Esophagus muscularis mucosa (tissue), 4 donors: ENCODE results near the gene SYCP2. TPM values are rescaled to one million over a fixed set of nuclear protein-coding genes. Genes with fewer than 3 reads are reported as not detected.

Source experiments
- DNase-seq: peaks from one replicate; pipeline ENCODE4 v3.0.0-alpha.2; 2017; ENCODE audit errors: extremely low spot score
- H3K27ac ChIP-seq, 4 donors: fragments of 200-600 bp; sonication (generic); replicated peaks in 1 of 4; 1 replicate in 3 of 4; 2 replicates in 1 of 4; pipeline ENCODE4 v1.5.1; 2016 to 2019; ENCODE audit warnings: mild to moderate bottlenecking in 1 of 4
- H3K27me3 ChIP-seq, 4 donors: fragments of 200-600 bp; sonication (generic); one replicate each; pipeline versions ENCODE4 v1.5.1 to v1.6.0; 2016 to 2019
- H3K36me3 ChIP-seq, 4 donors: fragments of 200-600 bp; sonication (generic); one replicate each; pipeline ENCODE4 v1.5.1; 2016 to 2019
- H3K4me1 ChIP-seq, 4 donors: fragments of 200-600 bp; sonication (generic); one replicate each; pipeline ENCODE4 v1.5.1; 2016 to 2019
- H3K4me3 ChIP-seq, 4 donors: fragments of 200-600 bp; sonication (generic); 1 replicate in 2 of 4; 2 replicates in 2 of 4; pipeline ENCODE4 v1.5.1; 2016 to 2019; ENCODE audit warnings: mild to moderate bottlenecking in 4 of 4, moderate library complexity in 1 of 4
- H3K9me3 ChIP-seq, 4 donors: fragments of 200-600 bp; sonication (generic); 1 replicate in 3 of 4; 2 replicates in 1 of 4; pipeline ENCODE4 v1.5.1; 2016 to 2019
- EP300 ChIP-seq: sonication (generic); formaldehyde crosslinking; IDR thresholded peaks from one replicate; pipeline ENCODE4 v1.6.1; 2017; ENCODE audit warnings: antibody characterized with exemption
- POLR2A ChIP-seq: fragments of 450-650 bp; IDR thresholded peaks from one replicate; pipeline ENCODE4 v1.6.1; 2017; ENCODE audit warnings: antibody characterized with exemption, moderate library complexity, mild to moderate bottlenecking, low read depth
- POLR2AphosphoS5 ChIP-seq, 2 donors: sonication (generic); formaldehyde crosslinking; IDR thresholded peaks; one replicate each; pipeline ENCODE4 v1.6.1; 2017; ENCODE audit warnings: antibody characterized with exemption in 2 of 2
- WGBS: methylation state at CpG from one replicate; pipeline ENCODE4 v1.1.5; 2018; 5-methylcytosine and 5-hydroxymethylcytosine counted together
- intact Hi-C: fragments of 100-400 bp; cut with DNase I; formaldehyde crosslinking; loops from one replicate; pipeline ENCODE4 v1.15.1; 2023
- total RNA-seq, 4 donors: library from RNA; depleted of rRNA; stranded (reverse); fragments of >200 nt; gene quantifications; one replicate each; pipeline versions ENCODE4 v1.1.0 to v1.2.1, GENCODE V29; 2016
- TF ChIP-seq, protein P1 (sequence below), 3 experiments: fragments of 200-600 bp in 2 of 3; fragments of 450-650 bp in 1 of 3; sonication (generic) in 2 of 3; IDR thresholded peaks; one replicate each; pipeline ENCODE4 v1.5.1; 2017 to 2019; ENCODE audit warnings: antibody characterized with exemption in 3 of 3, mild to moderate bottlenecking in 2 of 3, moderate library complexity in 1 of 3

SYCP2 gene
- total RNA-seq, 4 donors from 2014 or later: 0.52 to 3.5 (median 1.0) TPM

DNA sequence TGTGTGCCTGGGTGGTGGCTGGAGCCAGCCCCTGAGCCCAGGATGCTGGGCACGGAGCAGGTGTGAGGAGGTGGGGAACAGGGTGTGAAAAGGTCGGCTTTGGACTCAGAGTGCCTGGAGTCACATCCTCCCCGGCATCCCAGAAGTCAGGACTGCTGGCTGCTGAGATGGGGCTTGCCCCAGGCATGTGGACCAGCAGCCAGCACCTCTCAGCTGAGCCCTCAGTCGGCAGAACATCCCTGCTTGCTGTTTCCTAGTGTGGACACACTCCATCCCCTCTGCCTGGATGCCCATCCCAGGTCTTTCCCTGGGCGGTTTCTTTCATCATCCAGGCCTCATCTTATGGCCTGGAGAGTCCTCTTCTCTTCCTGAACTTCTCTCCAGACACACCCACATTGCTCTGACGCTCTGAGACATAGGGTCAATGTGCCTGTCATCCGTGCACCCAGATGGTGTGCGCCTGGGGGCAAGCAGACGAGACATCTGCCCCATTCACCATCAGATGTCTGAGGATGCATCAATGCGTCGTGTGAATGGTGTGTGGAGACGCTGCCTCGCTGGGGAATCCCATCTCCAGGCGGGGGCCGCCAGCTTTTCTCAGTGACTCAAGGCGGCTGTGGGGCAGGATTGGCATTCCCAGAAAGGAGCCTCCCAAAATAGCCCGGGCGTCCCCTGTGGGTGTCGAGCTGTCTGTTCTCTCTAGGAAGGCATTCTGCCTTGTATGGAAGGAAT lies 104.2 kb downstream of the SYCP2 start:
- no peak for TF ChIP-seq EP300
- TF ChIP-seq, protein P1, sequence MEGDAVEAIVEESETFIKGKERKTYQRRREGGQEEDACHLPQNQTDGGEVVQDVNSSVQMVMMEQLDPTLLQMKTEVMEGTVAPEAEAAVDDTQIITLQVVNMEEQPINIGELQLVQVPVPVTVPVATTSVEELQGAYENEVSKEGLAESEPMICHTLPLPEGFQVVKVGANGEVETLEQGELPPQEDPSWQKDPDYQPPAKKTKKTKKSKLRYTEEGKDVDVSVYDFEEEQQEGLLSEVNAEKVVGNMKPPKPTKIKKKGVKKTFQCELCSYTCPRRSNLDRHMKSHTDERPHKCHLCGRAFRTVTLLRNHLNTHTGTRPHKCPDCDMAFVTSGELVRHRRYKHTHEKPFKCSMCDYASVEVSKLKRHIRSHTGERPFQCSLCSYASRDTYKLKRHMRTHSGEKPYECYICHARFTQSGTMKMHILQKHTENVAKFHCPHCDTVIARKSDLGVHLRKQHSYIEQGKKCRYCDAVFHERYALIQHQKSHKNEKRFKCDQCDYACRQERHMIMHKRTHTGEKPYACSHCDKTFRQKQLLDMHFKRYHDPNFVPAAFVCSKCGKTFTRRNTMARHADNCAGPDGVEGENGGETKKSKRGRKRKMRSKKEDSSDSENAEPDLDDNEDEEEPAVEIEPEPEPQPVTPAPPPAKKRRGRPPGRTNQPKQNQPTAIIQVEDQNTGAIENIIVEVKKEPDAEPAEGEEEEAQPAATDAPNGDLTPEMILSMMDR (IDR thresholded peaks at IDR 0.05): no peak
- TF ChIP-seq POLR2AphosphoS5 (IDR thresholded peaks at IDR 0.05): no peak
- no peak for TF ChIP-seq POLR2A
- 90% methylated on average over 8 of the region's 19 CpGs for WGBS
- Histone ChIP-seq H3K27ac (no peak overlapping the region), H3K4me3 (no peak overlapping the region), H3K27me3 (no peaks in the 10 kb centered on the region), H3K9me3 (no peaks in the 10 kb centered on the region), H3K4me1 (peaks cover 0 to 13% (median 0%) of the 10 kb centered on the region in 4 donors), H3K36me3 (no peaks in the 10 kb centered on the region)
- intact Hi-C loops: no loop called here
- DNase-seq: peak; percentile 90

DNA sequence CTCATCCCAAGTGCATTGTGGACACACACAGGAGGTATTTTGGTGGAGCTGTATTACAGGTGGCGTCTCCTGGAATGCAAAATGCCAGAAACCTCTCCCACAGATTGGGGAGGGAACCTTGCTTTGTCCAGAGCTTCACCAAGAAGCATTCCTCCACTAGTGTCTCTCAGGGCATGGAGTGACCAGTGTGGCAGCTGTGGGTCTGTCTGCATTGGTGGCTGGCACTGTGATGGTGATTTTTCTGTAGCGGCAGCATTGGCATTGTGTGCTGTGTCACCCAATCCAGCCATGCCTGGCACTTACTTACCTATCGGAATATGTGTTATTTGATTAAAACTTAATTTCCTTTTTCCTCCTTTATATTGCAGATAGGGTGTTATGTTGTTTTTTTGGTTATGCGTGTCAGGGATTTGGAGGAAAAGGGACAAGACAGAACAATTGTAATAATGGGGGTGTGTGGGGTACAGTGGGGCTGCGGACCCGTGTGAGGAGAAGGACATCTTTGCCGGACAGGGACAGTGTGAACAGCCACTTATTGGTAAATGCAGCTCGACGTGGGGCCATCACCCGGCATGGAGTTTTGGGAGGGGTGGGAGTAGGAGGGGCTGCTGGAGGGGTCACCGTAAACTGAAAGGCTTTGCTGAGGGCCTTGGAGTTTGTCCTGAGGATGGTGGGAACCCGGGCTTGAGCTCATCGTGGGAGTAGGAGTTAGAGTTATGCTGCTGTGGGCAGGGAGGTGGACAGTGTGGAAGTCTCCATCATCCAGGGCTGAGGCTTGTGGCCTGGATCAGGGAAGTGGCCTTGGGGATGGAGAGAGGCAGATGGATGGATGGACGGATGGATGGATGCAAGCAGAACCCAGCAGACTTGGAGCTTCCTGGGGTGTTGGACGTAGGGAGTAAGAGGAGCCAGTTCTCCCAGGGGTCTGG lies 105.0 kb downstream of the SYCP2 start:
- TF ChIP-seq EP300: no peak
- TF ChIP-seq, protein P1 (IDR thresholded peaks at IDR 0.05): no peak
- no peak for TF ChIP-seq POLR2AphosphoS5 (IDR thresholded peaks at IDR 0.05)
- TF ChIP-seq POLR2A: no peak
- no peaks in the 10 kb centered on the region for H3K36me3 ChIP-seq
- no peak overlapping the region for H3K27ac ChIP-seq
- intact Hi-C loops: no loop called here
- no peak overlapping the region for H3K4me3 ChIP-seq
- H3K27me3 ChIP-seq: no peaks in the 10 kb centered on the region
- peaks cover 6 to 13% (median 7%) of the 10 kb centered on the region in 4 donors for H3K4me1 ChIP-seq
- 93% methylated on average over 15 of the region's 15 CpGs for WGBS
- H3K9me3 ChIP-seq: no peaks in the 10 kb centered on the region
- peak; percentile 85 for DNase-seq

DNA sequence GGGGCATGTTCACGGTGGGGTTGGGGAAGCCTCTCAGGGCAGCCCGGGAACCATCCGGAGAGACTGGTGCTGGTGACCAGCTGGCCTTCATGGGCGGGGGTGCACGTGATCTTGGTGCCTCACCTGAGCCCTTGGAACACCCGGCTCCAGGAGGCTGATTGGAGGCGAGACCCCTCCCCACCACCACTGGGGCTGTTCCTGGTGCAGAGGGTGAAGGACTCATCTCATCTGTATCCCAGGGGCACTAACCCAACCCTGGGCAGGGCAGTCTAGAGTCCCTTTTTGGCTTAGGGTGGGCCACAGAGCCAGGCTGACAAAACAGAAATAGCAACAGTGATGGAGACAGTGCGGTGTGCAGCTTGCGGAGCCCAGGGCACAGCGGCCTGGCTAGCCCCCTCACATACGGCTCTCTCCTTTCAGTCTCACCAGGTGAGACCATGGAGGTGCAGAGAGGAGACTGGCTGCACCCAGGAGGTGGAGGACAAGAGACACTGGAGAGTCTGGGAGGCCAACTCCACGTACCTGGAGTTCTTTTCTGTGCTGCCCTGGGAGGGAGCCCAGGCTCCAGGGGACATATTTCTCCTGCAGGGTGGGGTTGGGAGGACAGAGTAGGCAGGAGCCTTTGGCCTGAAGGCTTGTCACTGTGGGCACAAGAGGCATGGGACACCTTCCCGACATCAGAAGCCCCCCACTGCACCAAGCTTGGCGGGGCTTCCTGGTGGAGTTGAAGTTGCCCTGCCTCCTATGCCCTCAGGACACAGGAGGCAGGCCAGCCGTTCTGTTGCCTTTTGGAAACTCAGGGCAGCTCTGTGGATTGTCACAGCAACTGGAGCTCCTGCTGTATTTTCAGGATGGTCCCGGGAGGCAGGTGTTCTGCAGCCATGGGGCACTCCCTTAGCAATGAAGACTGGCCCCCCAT lies 106.0 kb downstream of the SYCP2 start:
- no peak overlapping the region for H3K27ac ChIP-seq
- TF ChIP-seq EP300 (no peak), POLR2AphosphoS5 (IDR thresholded peaks at IDR 0.05) (no peak), POLR2A (no peak)
- TF ChIP-seq, protein P1 (IDR thresholded peaks at IDR 0.05): no peak
- no peak overlapping the region for H3K4me3 ChIP-seq
- H3K36me3 ChIP-seq: no peaks in the 10 kb centered on the region
- H3K4me1 ChIP-seq: peaks cover 11 to 13% (median 12%) of the 10 kb centered on the region in 4 donors
- no peaks in the 10 kb centered on the region for H3K9me3 ChIP-seq
- WGBS: 73% methylated on average over 12 of the region's 16 CpGs
- intact Hi-C loops: no loop called here
- no peaks in the 10 kb centered on the region for H3K27me3 ChIP-seq
- peak; percentile 91 for DNase-seq

DNA sequence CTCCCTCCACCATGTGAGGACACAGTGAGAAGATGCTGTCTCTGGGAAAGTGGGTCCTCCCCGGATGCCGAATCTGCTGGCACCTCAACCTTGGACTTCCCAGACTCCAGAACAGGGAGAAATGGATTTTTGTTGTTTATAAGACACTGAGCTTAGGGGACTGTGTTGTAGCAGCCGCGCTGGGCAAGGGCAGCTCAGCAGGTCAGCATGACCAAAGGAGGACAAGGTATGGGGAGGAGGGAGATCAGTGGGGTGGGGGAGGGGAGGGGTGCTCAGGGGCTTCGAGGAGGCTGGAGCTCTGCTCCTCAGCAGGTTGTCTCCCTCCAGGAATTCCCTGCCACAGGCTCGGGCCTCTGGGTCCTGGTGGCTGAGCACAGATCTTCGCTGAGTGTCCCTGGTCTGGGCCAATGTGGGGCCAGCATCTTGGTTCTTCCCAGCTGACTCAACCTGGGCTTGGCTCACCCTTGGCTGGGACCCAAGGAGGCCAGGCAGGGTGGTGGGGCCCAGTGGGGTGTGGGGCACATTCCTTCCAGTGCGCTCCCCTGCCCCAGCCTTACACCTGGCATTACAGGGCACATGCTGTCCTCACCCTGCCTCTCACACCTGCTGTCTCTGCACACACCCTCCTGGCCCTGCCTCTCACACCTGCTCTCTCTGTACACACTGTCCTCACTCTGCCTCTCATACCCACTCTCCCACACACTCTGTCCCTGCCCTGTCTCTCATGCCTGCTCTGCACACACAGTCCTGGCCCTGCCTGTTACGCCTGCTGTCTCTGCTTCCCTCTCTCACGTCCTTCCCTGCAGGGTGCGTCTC lies 107.3 kb downstream of the SYCP2 start:
- no peak overlapping the region for H3K4me3 ChIP-seq
- H3K36me3 ChIP-seq: no peaks in the 10 kb centered on the region
- no peaks in the 10 kb centered on the region for H3K27me3 ChIP-seq
- DNase-seq: peak; percentile 89
- TF ChIP-seq POLR2A (no peak), POLR2AphosphoS5 (IDR thresholded peaks at IDR 0.05) (no peak), EP300 (no peak)
- TF ChIP-seq, protein P1 (IDR thresholded peaks at IDR 0.05): no peak
- 81% methylated on average over 11 of the region's 11 CpGs for WGBS
- no peak overlapping the region for H3K27ac ChIP-seq
- intact Hi-C loops: no loop called here
- no peaks in the 10 kb centered on the region for H3K9me3 ChIP-seq
- H3K4me1 ChIP-seq: peaks cover 8 to 13% (median 11%) of the 10 kb centered on the region in 4 donors
